Activated CD4-positive, alpha-beta T cell treated with anti-CD3 and anti-CD28 coated beads, Interleukin-2, amount 10 ng/mL, durations not matched to agents 7 days and 5 days (primary cell): ENCODE measurements around the gene F13A1. TPM values are rescaled to one million over a fixed set of nuclear protein-coding genes. Genes with fewer than 3 reads are reported as not detected.

Experiments used
- CTCF ChIA-PET: fragments of 350-600 bp; sonication (Branson Sonifier 250); formaldehyde crosslinking; loops from one replicate; lab custom pipeline; 2021; ENCODE audit warnings: antibody characterized with exemption; lab: Charles Lee
- POLR2A ChIA-PET: fragments of 350-600 bp; sonication (Branson Sonifier 250); formaldehyde crosslinking; loops from one replicate; lab custom pipeline; 2021; ENCODE audit warnings: antibody characterized with exemption; lab: Charles Lee
- DNase-seq: peaks from one replicate; pipeline ENCODE4 v3.0.0-alpha.2; 2020
- H3K27ac Mint-ChIP-seq: one replicate; pipeline ENCODE4 v1.8.0; 2021; ENCODE audit warnings: mild to moderate bottlenecking, moderate library complexity, mixed read lengths
- H3K27me3 Mint-ChIP-seq: one replicate; pipeline ENCODE4 v1.8.0; 2021; ENCODE audit warnings: mixed read lengths
- H3K36me3 Mint-ChIP-seq: one replicate; pipeline ENCODE4 v1.8.0; 2021; ENCODE audit warnings: low read depth, mixed read lengths
- H3K4me1 Mint-ChIP-seq: one replicate; pipeline ENCODE4 v1.8.0; 2021; ENCODE audit warnings: mixed read lengths
- H3K4me3 Mint-ChIP-seq: one replicate; pipeline ENCODE4 v1.8.0; 2021; ENCODE audit warnings: mild to moderate bottlenecking, moderate library complexity, mixed read lengths
- H3K9me3 Mint-ChIP-seq: one replicate; pipeline ENCODE4 v1.8.0; 2021; ENCODE audit warnings: mixed read lengths
- total RNA-seq, 2 experiments: library from RNA; stranded (reverse); gene quantifications; one replicate each; pipeline ENCODE4 v1.2.3, GENCODE V29; 2021

The F13A1 gene
- total RNA-seq, 2 experiments from 2014 or later = not detected

DNA sequence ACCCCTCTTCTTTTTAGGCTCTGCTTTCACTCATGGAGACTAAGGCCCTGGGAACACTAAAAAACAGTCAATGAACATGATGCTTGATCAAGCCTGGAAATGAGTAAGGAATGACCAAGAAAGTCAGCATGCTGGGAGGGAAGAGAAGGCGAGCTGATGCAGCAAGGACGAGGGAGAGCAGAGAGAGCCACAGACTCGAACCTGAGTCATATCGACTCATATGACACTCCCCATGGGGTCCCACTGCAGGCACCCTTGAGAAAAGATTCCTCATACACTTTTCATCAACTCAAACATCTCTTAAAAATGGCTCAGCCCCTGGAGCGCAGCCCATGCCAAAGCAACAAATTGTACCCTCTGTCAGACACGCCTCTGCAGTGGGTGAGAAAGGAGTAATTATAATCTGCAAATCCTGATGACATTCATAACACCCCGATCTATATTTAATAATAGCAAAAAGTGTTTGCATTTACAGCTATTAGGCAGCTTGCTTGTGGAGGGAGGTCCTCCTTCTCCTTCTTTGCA, 127.2 kb downstream of the F13A1 start:
- no peak overlapping the region for H3K4me3 Mint-ChIP-seq
- H3K9me3 Mint-ChIP-seq = no peaks in the 10 kb centered on the region
- POLR2A ChIA-PET = no interaction called here
- H3K27ac Mint-ChIP-seq = no peak overlapping the region
- no peaks in the 10 kb centered on the region for H3K36me3 Mint-ChIP-seq
- no peak for DNase-seq
- CTCF ChIA-PET = no interaction called here
- no peaks in the 10 kb centered on the region for H3K27me3 Mint-ChIP-seq
- no peaks in the 10 kb centered on the region for H3K4me1 Mint-ChIP-seq

DNA sequence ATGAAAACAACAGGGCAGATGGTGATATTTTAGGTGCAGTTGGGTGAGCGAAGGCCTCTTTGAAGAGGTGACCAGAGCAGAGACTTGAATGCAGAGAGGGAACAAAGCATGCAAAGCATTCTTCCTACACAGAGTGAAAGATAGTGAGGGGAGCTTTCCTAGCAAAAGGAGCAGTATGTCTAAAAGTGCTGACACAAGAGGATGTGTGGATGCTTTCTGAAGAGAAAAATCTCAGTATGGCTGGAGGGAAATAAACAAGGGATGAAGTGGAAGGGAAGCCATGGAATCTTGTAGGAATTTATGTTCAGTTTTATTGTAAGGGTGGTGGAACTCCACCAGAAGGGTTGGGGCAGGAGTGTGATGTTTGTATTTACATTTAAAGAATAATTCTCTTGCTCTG, 128.6 kb downstream of the F13A1 start:
- no peak overlapping the region for H3K27ac Mint-ChIP-seq
- ChIA-PET POLR2A (no interaction called here), CTCF (no interaction called here)
- H3K9me3 Mint-ChIP-seq = no peaks in the 10 kb centered on the region
- no peaks in the 10 kb centered on the region for H3K4me1 Mint-ChIP-seq
- no peak overlapping the region for H3K4me3 Mint-ChIP-seq
- no peaks in the 10 kb centered on the region for H3K36me3 Mint-ChIP-seq
- no peak for DNase-seq
- H3K27me3 Mint-ChIP-seq = no peaks in the 10 kb centered on the region

DNA sequence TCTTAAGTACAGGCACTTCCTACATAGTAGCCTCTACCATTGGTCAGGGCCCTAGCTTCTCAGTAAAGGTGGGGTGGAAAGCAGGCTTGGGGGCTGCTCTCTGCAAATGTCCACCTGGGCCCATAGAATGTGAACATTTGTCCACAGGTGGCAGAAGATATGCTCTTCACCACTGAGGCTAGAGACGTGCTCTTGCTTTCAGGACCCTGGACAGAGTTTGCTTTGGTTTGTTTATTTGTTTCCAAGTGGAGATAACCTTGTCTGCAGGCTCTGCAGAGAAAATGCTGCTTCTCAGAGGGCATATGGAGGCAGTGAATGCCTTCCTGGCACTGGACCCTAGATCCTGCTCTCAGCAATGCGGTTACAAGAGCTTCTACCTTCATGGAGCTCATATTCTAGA, 129.0 kb downstream of the F13A1 start:
- ChIA-PET POLR2A (no interaction called here), CTCF (no interaction called here)
- no peaks in the 10 kb centered on the region for H3K9me3 Mint-ChIP-seq
- no peaks in the 10 kb centered on the region for H3K4me1 Mint-ChIP-seq
- H3K27me3 Mint-ChIP-seq = no peaks in the 10 kb centered on the region
- no peaks in the 10 kb centered on the region for H3K36me3 Mint-ChIP-seq
- no peak overlapping the region for H3K27ac Mint-ChIP-seq
- no peak for DNase-seq
- H3K4me3 Mint-ChIP-seq = no peak overlapping the region

DNA sequence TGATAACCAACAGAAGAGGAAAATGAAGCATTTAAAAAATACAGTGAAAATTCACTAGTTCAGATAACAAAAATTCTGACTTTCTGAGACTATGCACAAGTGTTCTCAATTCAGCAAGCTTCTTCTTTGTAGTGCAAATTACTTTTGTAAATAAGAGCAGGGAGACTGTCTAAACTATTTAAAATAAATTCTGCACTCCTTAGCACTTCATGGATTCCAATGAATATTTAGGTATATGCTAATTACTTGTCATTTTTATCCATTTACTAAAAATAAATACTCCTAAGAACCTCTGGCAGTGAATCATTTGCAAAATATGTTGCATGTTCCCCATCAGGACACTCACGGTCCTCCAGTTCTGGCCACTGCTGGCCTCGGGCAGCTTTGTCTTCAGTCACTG, 139.8 kb downstream of the F13A1 start:
- no peak for DNase-seq
- Mint-ChIP-seq H3K27me3 (peaks cover 8% of the 10 kb centered on the region), H3K27ac (no peak overlapping the region), H3K36me3 (no peaks in the 10 kb centered on the region), H3K4me1 (no peaks in the 10 kb centered on the region), H3K4me3 (no peak overlapping the region), H3K9me3 (no peaks in the 10 kb centered on the region)
- ChIA-PET CTCF (no interaction called here), POLR2A (no interaction called here)

DNA sequence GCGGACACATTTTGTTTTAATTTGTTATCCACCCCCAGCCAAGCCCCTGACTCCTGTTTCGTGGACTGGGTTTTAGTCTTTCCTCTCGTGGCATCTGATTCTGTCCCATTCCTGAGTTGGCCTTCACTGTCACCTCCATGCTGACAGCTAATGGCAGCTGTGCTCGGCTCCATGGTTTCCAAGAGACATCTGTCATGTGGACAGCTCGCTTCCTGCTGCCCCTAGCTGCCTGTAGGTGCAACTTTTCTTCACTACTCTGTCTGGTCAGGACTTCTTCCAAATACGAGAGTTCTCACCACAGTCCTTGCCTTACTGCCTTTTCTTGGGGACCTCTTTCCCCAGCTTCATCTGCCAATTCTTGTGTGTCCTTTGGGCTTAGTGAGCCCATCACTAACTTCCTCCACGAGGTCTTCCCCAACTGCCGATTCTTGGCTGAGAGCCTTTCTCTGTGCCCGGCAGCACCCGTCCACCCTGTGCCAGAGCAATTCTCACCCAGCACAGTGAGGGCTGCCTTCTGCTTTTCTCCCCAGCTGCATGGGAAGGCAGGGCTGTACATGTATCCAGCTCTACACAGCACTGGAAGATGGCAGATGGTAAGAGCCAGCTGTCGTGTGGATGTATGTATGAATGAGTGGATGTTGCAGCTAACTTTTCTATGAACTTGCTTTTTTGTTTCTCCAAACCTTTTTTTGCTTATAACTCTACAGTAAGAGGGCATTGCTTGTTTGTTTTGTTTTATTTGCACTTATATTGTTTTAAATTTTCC, 140.4 kb downstream of the F13A1 start:
- H3K4me3 Mint-ChIP-seq = no peak overlapping the region
- no peak overlapping the region for H3K27ac Mint-ChIP-seq
- ChIA-PET POLR2A (no interaction called here), CTCF (no interaction called here)
- no peaks in the 10 kb centered on the region for H3K4me1 Mint-ChIP-seq
- no peak for DNase-seq
- H3K9me3 Mint-ChIP-seq = no peaks in the 10 kb centered on the region
- no peaks in the 10 kb centered on the region for H3K36me3 Mint-ChIP-seq
- peaks cover 8% of the 10 kb centered on the region for H3K27me3 Mint-ChIP-seq

DNA sequence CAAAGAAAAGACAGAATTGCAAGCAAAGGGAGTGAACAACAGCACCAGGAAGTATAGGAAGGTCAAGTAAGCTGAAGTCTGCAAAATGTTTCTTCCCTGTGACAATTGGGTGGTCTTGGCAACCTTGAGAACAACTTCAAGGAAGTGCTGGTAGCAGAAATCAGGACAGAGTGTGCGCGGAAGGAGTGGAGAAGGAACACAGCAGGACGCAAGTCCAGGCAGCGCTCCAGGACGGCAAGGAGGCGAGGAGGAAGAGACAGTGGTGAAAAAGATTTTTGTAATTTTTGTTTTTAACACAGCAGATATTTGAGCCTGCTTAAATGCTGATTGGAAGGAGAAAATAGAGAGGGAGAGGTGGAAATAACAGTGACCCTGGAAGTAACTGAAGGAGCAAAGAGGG, 141.7 kb downstream of the F13A1 start:
- Mint-ChIP-seq H3K4me1 (no peaks in the 10 kb centered on the region), H3K27ac (no peak overlapping the region), H3K9me3 (no peaks in the 10 kb centered on the region), H3K36me3 (no peaks in the 10 kb centered on the region), H3K4me3 (no peak overlapping the region), H3K27me3 (peaks cover 8% of the 10 kb centered on the region)
- CTCF ChIA-PET = no interaction called here
- DNase-seq = no peak
- POLR2A ChIA-PET = no interaction called here

DNA sequence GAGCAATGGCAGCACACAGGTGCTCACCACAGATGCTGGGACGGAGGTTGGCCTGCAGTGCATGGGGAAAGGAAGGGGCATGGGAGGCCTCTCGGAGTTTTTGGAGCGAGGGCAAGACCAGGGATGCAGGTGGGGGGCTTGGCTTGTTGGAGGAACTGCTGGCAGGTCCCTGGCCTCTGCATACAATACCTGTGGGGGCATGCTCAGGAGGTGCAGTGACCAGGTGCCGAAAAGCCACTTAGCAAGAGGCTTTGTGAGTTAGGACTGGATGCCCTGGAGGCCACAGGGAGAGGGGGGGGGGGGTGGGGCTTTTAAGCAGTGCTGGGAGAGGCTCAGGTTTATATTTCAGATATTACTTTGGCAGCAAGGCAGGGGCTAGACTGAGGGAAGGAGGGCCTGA, 142.7 kb downstream of the F13A1 start:
- H3K9me3 Mint-ChIP-seq = no peaks in the 10 kb centered on the region
- H3K4me3 Mint-ChIP-seq = no peak overlapping the region
- H3K27ac Mint-ChIP-seq = no peak overlapping the region
- DNase-seq = no peak
- peaks cover 8% of the 10 kb centered on the region for H3K27me3 Mint-ChIP-seq
- CTCF ChIA-PET = interaction anchor here (0.6 kb wide), 1 partner anchor 1037 kb away, joined by 3 read pairs; no protein-coding TSS in a partner anchor
- no peaks in the 10 kb centered on the region for H3K4me1 Mint-ChIP-seq
- H3K36me3 Mint-ChIP-seq = no peaks in the 10 kb centered on the region
- POLR2A ChIA-PET = no interaction called here

DNA sequence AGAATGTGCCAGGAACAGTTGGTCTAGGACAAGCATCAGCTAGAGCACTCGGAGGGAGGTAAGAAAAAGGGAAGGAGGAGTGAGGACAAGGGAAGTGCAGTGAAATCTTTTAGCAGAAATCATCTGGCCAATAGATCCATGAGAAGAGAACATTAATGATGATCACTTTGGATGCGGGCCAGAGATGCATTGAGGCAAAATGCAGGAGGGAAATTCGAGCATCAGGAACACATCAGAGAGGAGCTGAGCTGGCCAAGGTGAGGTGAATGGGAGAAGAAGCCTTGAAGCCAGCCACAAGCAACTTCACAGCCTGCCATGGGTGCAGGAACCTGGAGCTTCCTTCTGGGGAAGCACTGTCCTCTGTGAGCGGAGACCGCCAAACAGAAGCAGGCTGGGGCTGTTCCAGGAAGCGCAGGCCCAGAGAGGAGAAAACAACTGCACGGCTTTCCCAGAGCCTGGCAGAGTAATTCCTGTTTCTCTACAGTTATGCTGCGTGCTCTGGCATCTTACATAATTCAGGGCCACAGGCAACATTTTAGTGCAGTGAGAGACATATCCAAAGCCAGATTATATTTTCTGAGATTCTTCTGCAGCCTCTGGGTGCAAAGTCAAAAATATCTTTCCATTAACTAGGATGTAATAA, 143.8 kb downstream of the F13A1 start:
- ChIA-PET CTCF (no interaction called here), POLR2A (no interaction called here)
- Mint-ChIP-seq H3K4me3 (no peak overlapping the region), H3K9me3 (no peaks in the 10 kb centered on the region), H3K4me1 (no peaks in the 10 kb centered on the region), H3K27me3 (peaks cover 2% of the 10 kb centered on the region), H3K36me3 (no peaks in the 10 kb centered on the region), H3K27ac (no peak overlapping the region)
- DNase-seq = no peak

DNA sequence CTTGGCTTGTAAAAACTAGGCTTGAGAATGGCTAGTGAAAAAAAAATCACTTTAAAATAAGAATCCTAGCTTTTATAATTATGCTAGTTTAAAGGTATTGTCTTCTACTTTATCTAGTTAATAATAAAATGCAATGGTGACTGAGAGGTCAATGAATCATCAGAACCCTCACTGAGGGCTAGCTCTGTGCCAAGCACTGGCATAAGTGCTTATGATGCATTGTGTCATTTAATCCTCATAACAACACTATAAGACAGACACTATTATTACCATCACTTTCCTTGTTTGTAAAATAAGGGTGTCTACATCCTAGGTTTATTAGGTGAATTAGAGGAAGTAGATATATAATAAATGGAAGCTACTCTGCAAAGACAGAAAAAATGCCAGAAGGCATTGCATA, 144.3 kb downstream of the F13A1 start:
- H3K9me3 Mint-ChIP-seq = no peaks in the 10 kb centered on the region
- ChIA-PET CTCF (no interaction called here), POLR2A (no interaction called here)
- H3K4me3 Mint-ChIP-seq = no peak overlapping the region
- no peak overlapping the region for H3K27ac Mint-ChIP-seq
- H3K36me3 Mint-ChIP-seq = no peaks in the 10 kb centered on the region
- DNase-seq = no peak
- peaks cover 2% of the 10 kb centered on the region for H3K27me3 Mint-ChIP-seq
- no peaks in the 10 kb centered on the region for H3K4me1 Mint-ChIP-seq

DNA sequence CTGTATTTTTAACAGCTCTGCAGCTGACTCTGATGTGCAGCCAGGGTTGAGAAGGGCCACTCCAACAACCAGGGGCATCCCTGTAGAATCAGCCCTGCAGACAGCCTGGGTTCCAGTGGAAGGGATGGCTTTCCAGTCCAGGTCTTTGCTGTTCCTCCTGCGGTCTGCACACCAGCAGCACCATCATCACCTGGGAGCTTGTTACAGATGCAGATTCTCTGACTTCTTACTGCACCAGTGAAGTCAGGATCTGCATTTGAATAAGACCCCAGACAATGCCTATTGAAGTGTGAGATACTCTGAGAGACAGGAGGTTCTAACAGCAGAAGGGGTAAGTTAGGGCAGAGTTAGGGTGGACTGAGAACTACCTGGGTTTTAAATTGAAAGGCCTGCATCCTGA, 151.3 kb downstream of the F13A1 start:
- H3K27ac Mint-ChIP-seq = no peak overlapping the region
- DNase-seq = no peak
- CTCF ChIA-PET = no interaction called here
- no peaks in the 10 kb centered on the region for H3K9me3 Mint-ChIP-seq
- no peak overlapping the region for H3K4me3 Mint-ChIP-seq
- POLR2A ChIA-PET = no interaction called here
- no peaks in the 10 kb centered on the region for H3K4me1 Mint-ChIP-seq
- H3K27me3 Mint-ChIP-seq = no peaks in the 10 kb centered on the region
- H3K36me3 Mint-ChIP-seq = no peaks in the 10 kb centered on the region

DNA sequence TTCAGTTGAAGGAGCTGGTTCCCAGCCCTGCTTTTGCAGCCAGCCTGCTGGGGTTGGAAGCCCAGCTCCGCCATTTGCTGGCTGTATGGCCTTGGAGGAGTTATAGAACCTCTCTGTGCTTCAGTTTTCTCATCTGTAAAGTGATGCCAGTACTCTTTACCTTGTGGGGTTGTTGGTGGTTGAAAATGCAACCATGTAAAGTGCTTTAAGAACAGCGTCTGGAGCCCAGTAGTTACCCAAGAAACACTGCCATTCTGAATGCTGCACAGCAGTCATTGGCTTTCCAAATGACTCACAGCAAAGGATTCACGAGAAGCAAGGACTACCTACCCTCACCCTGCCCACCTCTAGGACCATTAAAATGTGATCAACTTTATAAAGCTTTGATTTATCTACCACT, 154.4 kb downstream of the F13A1 start:
- Mint-ChIP-seq H3K4me1 (no peaks in the 10 kb centered on the region), H3K9me3 (no peaks in the 10 kb centered on the region)

DNA sequence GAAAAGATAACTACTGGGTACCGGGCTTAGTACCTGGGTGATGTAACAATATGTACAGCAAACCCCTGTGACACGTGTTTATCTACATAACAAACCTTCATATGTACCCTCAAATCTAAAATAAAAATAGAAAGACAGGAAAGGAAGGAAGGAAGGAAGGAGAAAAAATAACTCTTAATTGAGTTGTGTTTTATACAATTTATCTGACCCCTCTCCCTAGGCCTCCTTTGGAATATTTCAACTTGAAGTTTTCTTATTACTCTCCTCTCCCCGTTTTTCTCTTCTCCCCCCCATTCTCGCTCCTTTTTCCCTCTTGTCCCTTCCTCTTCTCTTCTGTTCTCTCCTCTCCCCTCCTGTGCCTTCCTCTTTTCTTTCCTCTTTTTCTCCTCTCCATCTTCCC, 156.1 kb downstream of the F13A1 start:
- POLR2A ChIA-PET = no interaction called here
- H3K9me3 Mint-ChIP-seq = no peaks in the 10 kb centered on the region
- CTCF ChIA-PET = no interaction called here
- no peak overlapping the region for H3K27ac Mint-ChIP-seq
- no peak overlapping the region for H3K4me3 Mint-ChIP-seq
- no peaks in the 10 kb centered on the region for H3K36me3 Mint-ChIP-seq
- peaks cover 5% of the 10 kb centered on the region for H3K27me3 Mint-ChIP-seq
- DNase-seq = no peak
- H3K4me1 Mint-ChIP-seq = no peaks in the 10 kb centered on the region

More for the DNA sequence above, 154.4 kb downstream of the F13A1 start:
- CTCF ChIA-PET = no interaction called here
- Mint-ChIP-seq H3K27me3 (peaks cover 5% of the 10 kb centered on the region), H3K36me3 (no peaks in the 10 kb centered on the region), H3K4me3 (no peak overlapping the region), H3K27ac (no peak overlapping the region)
- DNase-seq = no peak
- POLR2A ChIA-PET = no interaction called here

DNA sequence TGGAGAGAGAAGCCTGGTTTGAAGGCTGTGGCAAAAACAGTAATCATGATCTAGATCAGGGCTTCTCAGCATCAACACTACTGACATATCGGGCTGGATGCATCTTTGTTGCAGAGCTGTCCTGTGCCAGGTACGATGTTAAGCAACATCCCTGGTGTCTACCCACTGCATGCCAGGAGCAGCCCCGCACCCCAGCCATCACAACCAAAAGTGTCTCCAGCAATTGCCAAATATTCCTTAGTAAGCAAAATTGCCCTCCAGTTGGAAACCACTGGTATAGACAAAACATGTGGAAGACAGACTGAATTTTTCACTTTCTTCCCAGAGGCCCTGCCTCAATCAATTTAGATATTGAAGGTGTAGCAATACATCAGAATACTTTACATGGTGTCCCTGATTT, 166.1 kb downstream of the F13A1 start:
- peaks cover 9% of the 10 kb centered on the region for H3K27me3 Mint-ChIP-seq
- no peaks in the 10 kb centered on the region for H3K4me1 Mint-ChIP-seq
- no peak for DNase-seq
- H3K4me3 Mint-ChIP-seq = no peak overlapping the region
- POLR2A ChIA-PET = no interaction called here
- H3K27ac Mint-ChIP-seq = no peak overlapping the region
- CTCF ChIA-PET = interaction anchor here (1.0 kb wide), 1 partner anchor 83 kb away, joined by 3 read pairs; no protein-coding TSS in a partner anchor
- no peaks in the 10 kb centered on the region for H3K9me3 Mint-ChIP-seq
- H3K36me3 Mint-ChIP-seq = no peaks in the 10 kb centered on the region
